Keratinocyte (primary cell): ENCODE measurements around the gene ZNF24. TPM values are rescaled to one million over a fixed set of nuclear protein-coding genes. Genes with fewer than 3 reads are reported as not detected.

Experiments
- DNase-seq: peaks from one replicate; pipeline ENCODE4 v3.0.0-alpha.2; 2011; ENCODE audit warnings: low read depth, missing footprints, low spot score
- FAIRE-seq: peaks from 2 replicates; lab custom pipeline; 2011; peaks lifted over from hg19 to GRCh38; lab: Jason Lieb, UNC
- H2AFZ ChIP-seq: 2 replicates; pipeline ENCODE4 v1.6.0; 2012; ENCODE audit warnings: low read length, control low read depth, inconsistent platforms; ENCODE audit not compliant: control insufficient read depth
- H3K27ac ChIP-seq: 2 replicates; pipeline ENCODE4 v1.5.1; 2011; ENCODE audit warnings: low read length; ENCODE audit not compliant: control insufficient read depth, insufficient read depth
- H3K27me3 ChIP-seq: 3 replicates; pipeline ENCODE4 v1.6.0; 2011; ENCODE audit warnings: low read length; ENCODE audit not compliant: control insufficient read depth, insufficient read depth; ENCODE audit errors: extremely low read depth
- H3K36me3 ChIP-seq, 2 experiments: 2 replicates in 1 of 2; 3 replicates in 1 of 2; pipeline ENCODE4 v1.5.1; 2011; ENCODE audit warnings: low read length in 2 of 2, mild to moderate bottlenecking in 1 of 2; ENCODE audit not compliant: control insufficient read depth in 2 of 2, insufficient read depth in 2 of 2; ENCODE audit errors: extremely low read depth in 1 of 2
- H3K4me1 ChIP-seq: 3 replicates; pipeline ENCODE4 v1.5.1; 2011; ENCODE audit warnings: low read length; ENCODE audit not compliant: control insufficient read depth, insufficient read depth; ENCODE audit errors: extremely low read depth
- H3K4me2 ChIP-seq: 3 replicates; pipeline ENCODE4 v1.6.0; 2011; ENCODE audit warnings: low read depth, low read length; ENCODE audit not compliant: control insufficient read depth, insufficient read depth; ENCODE audit errors: extremely low read depth
- H3K4me3 ChIP-seq, 3 experiments: fragments of 200-600 bp in 1 of 3; sonication (generic) in 1 of 3; 2 replicates in 2 of 3; 3 replicates in 1 of 3; pipeline ENCODE4 v1.5.1; 2011 to 2016; ENCODE audit warnings: low read length in 3 of 3, mild to moderate bottlenecking in 3 of 3, control low read depth in 2 of 3, inconsistent platforms in 1 of 3, low read depth in 1 of 3, mixed read lengths in 1 of 3, mixed run types in 1 of 3, moderate library complexity in 1 of 3; ENCODE audit not compliant: control insufficient read depth in 2 of 3, insufficient read depth in 2 of 3; ENCODE audit errors: extremely low read depth in 1 of 3
- H3K79me2 ChIP-seq: 2 replicates; pipeline ENCODE4 v1.6.0; 2012; ENCODE audit warnings: low read length; ENCODE audit not compliant: control insufficient read depth, insufficient read depth
- H3K9ac ChIP-seq: 3 replicates; pipeline ENCODE4 v1.6.0; 2011; ENCODE audit warnings: low read length; ENCODE audit not compliant: control insufficient read depth, insufficient read depth; ENCODE audit errors: extremely low read depth
- H3K9me1 ChIP-seq: 3 replicates; pipeline ENCODE4 v1.6.0; 2011; ENCODE audit warnings: low read length; ENCODE audit not compliant: control insufficient read depth, insufficient read depth; ENCODE audit errors: extremely low read depth
- H3K9me3 ChIP-seq: 2 replicates; pipeline ENCODE4 v1.5.1; 2012; ENCODE audit warnings: low read depth, low read length; ENCODE audit not compliant: control insufficient read depth
- H4K20me1 ChIP-seq: 3 replicates; pipeline ENCODE4 v1.6.0; 2011; ENCODE audit warnings: low read length; ENCODE audit not compliant: control insufficient read depth, insufficient read depth; ENCODE audit errors: extremely low read depth
- CTCF ChIP-seq, 3 experiments: IDR thresholded peaks in 1 of 3; conservative IDR thresholded peaks in 1 of 3; optimal IDR thresholded peaks in 1 of 3; 2 replicates in 2 of 3; 3 replicates in 1 of 3; pipeline versions ENCODE3 to v1.5.1; 2011; ENCODE audit warnings: low read length in 3 of 3, mild to moderate bottlenecking in 3 of 3, moderate library complexity in 2 of 3, control low read depth in 1 of 3, inconsistent platforms in 1 of 3; ENCODE audit not compliant: insufficient read depth in 2 of 3; ENCODE audit errors: extremely low read depth in 1 of 3
- EZH2 ChIP-seq: IDR thresholded peaks from one replicate; pipeline ENCODE4 v1.6.1; 2012; ENCODE audit warnings: inconsistent platforms, mild to moderate bottlenecking, low read length, moderate library complexity
- dilution Hi-C: fragments of 300-500 bp; cut with MboI; formaldehyde crosslinking; loops from one replicate; pipeline ENCODE4 v1.7.0; 2020; ENCODE audit warnings: low sequenced_read_pairs; ENCODE audit not compliant: extremely low pct_ligation_motif_present
- polyA plus RNA-seq, 5 experiments: library from polyadenylated mRNA; depleted of rRNA in 3 of 5; stranded (reverse) in 3 of 5; stranded (forward) in 1 of 5; unstranded in 1 of 5; fragments of >200 nt; gene quantifications; 1 replicate in 1 of 5; 2 replicates in 3 of 5; 3 replicates in 1 of 5; pipeline versions ENCODE4 v1.2.1 to v1.2.3, GENCODE V29; 2011 to 2012; ENCODE audit warnings: missing spikeins in 2 of 5, low read depth in 1 of 5, low replicate concordance in 1 of 5

ZNF24 gene
- polyA plus RNA-seq, 1 donor (not counting 4 experiments of a cell fraction or from before 2014, with no cell fraction given) = 20.3 TPM

- Histone ChIP-seq H2AFZ (no peak overlapping the region), H3K27me3 (no peaks in the 10 kb centered on the region), H3K4me3 (no peak overlapping the region), H4K20me1 (peaks cover 13% of the 10 kb centered on the region), H3K9me3 (no peaks in the 10 kb centered on the region), H3K4me1 (peaks cover 6% of the 10 kb centered on the region), H3K9ac (no peak overlapping the region), H3K79me2 (peaks cover 37% of the 10 kb centered on the region), H3K27ac (no peak overlapping the region), H3K9me1 (no peaks in the 10 kb centered on the region), H3K4me2 (no peak overlapping the region), H3K36me3 (peaks cover 0 to 3% of the 10 kb centered on the region in 2 experiments)
- FAIRE-seq = no peak
- no peak for DNase-seq
- TF ChIP-seq EZH2 = no peak
- TF ChIP-seq CTCF (optimal IDR thresholded peaks at IDR 0.05 in 1 of 3, IDR thresholded peaks at IDR 0.05 in 1 of 3, conservative IDR thresholded peaks at IDR 0.05 in 1 of 3; ENCODE audit: extremely low read depth in 1 of 3, insufficient read depth in 2 of 3, low read length in 3 of 3) = no peak
- dilution Hi-C loops = no loop called here
These were observed 1.3 kb upstream of the ZNF24 start for GRCh38 chr18:35345460-35345921.

GRCh38 chr18:35344736-35345459 lies 678 bp upstream of the ZNF24 start:
- Histone ChIP-seq H3K4me1 (peaks cover 6% of the 10 kb centered on the region), H2AFZ (peak overlapping the region; percentile 28), H3K9me3 (no peaks in the 10 kb centered on the region), H3K4me2 (peak overlapping the region; percentile 77), H3K9ac (peak overlapping the region; percentile 97), H3K9me1 (no peaks in the 10 kb centered on the region), H3K79me2 (peaks cover 43% of the 10 kb centered on the region), H4K20me1 (peaks cover 17% of the 10 kb centered on the region), H3K27ac (peak overlapping the region; percentile 92), H3K36me3 (peaks cover 5 to 7% of the 10 kb centered on the region in 2 experiments), H3K4me3 (peak overlapping the region; percentile 82 to 91 (median 85)), H3K27me3 (no peaks in the 10 kb centered on the region)
- FAIRE-seq (no peak), DNase-seq (no peak)
- dilution Hi-C loops = no loop called here
- TF ChIP-seq CTCF (optimal IDR thresholded peaks at IDR 0.05 in 1 of 3, IDR thresholded peaks at IDR 0.05 in 1 of 3, conservative IDR thresholded peaks at IDR 0.05 in 1 of 3; ENCODE audit: extremely low read depth in 1 of 3, insufficient read depth in 2 of 3, low read length in 3 of 3) = no peak
- TF ChIP-seq EZH2 = no peak
